IPS-18a (cell line): ENCODE data around the gene PAF1.
"Not testable (repeated sequence)": the region's sequence is repeated elsewhere in the genome, so short reads cannot be mapped to it uniquely, and the experiment has no call there.

Source experiments
- H3K27ac ChIP-seq: one replicate; pipeline ENCODE4 v1.5.1; 2013; ENCODE audit warnings: low read length
- H3K27me3 ChIP-seq: one replicate; pipeline ENCODE4 v1.6.1; 2013; ENCODE audit warnings: mild to moderate bottlenecking, low read length; ENCODE audit not compliant: control insufficient read depth, insufficient read depth
- H3K36me3 ChIP-seq: one replicate; pipeline ENCODE4 v1.6.1; 2013; ENCODE audit warnings: low read depth, low read length; ENCODE audit not compliant: control insufficient read depth
- H3K4me1 ChIP-seq: one replicate; pipeline ENCODE4 v1.6.1; 2013; ENCODE audit warnings: low read depth, low read length; ENCODE audit not compliant: control insufficient read depth
- H3K4me3 ChIP-seq: one replicate; pipeline ENCODE4 v1.5.1; 2013; ENCODE audit warnings: low read length
- H3K9ac ChIP-seq: one replicate; pipeline ENCODE4 v1.6.1; 2013; ENCODE audit warnings: mild to moderate bottlenecking, low read length, moderate library complexity
- H3K9me3 ChIP-seq: one replicate; pipeline ENCODE4 v1.6.1; 2013; ENCODE audit warnings: low read depth, low read length; ENCODE audit not compliant: control insufficient read depth

The PAF1 gene

DNA sequence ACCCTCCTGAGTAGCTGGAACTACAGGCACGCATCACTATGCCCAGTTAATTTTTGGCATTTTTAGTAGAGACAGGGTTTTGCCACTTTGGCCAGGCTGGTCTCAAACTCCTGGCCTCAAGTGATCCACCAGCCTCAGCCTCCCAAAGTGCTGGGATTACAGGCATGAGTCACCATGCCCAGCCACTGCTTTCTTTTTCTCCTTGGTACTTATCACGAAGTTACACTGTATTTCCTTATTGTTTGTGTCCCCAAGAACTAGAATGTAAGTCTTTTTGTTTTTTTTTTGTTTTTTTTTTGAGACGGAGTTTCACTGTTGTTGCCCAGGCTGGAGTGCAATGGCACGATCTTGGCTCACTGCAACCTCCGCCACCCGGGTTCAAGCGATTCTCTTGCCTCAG lies 50.8 kb downstream of the PAF1 start:
- not testable (repeated sequence) for H3K4me3 ChIP-seq, H3K9me3 ChIP-seq, H3K9ac ChIP-seq, H3K36me3 ChIP-seq, H3K27ac ChIP-seq, H3K27me3 ChIP-seq
- H3K4me1 ChIP-seq: peaks cover 10% of the 10 kb centered on the region

DNA sequence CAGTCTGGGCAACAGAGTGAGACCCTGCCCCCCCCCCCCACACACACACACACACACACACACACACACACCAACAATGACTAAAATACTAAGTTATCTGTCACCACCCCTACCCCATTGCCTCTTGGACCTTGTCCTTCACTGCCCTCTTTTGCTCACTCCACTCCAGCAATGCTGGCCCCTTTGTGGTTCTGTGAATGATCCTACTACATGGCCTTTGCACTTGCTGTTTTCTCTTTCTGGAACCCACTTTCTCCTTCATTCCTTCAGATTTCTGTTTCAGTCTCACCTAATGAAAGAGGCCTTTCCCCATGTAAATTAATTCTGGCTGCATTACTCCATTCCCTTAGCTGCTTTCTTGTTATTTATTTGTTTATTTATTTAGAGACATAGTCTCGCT lies 51.2 kb downstream of the PAF1 start:
- no peak overlapping the region for H3K27ac ChIP-seq
- no peak overlapping the region for H3K9ac ChIP-seq
- no peaks in the 10 kb centered on the region for H3K9me3 ChIP-seq
- peaks cover 10% of the 10 kb centered on the region for H3K4me1 ChIP-seq
- H3K36me3 ChIP-seq: no peaks in the 10 kb centered on the region
- no peak overlapping the region for H3K4me3 ChIP-seq
- H3K27me3 ChIP-seq: no peaks in the 10 kb centered on the region

DNA sequence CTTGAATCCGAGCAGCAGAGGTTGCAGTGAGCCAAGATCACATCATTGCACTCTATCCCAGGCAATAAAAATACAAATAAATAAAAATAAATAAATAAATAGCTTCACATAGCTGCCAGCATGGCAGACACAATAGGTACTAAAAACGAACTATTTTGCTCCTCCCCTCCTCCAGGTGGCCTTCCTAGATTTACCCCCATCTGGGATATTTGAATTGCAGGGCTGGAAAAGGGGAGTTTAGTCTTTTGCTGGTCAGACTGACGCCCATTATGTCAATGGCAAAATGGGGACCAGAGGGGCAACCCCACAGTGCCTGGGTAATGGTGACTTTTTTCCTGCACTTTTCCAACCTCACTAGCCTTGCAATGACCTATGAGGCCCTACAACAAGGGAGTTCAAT lies 54.4 kb downstream of the PAF1 start:
- H3K27ac ChIP-seq: no peak overlapping the region
- no peaks in the 10 kb centered on the region for H3K27me3 ChIP-seq
- H3K4me1 ChIP-seq: peaks cover 3% of the 10 kb centered on the region
- no peak overlapping the region for H3K4me3 ChIP-seq
- no peak overlapping the region for H3K9ac ChIP-seq
- no peaks in the 10 kb centered on the region for H3K9me3 ChIP-seq
- no peaks in the 10 kb centered on the region for H3K36me3 ChIP-seq
